Measurements from ENCODE around the gene NCAM1.

NCAM1 gene

DNA sequence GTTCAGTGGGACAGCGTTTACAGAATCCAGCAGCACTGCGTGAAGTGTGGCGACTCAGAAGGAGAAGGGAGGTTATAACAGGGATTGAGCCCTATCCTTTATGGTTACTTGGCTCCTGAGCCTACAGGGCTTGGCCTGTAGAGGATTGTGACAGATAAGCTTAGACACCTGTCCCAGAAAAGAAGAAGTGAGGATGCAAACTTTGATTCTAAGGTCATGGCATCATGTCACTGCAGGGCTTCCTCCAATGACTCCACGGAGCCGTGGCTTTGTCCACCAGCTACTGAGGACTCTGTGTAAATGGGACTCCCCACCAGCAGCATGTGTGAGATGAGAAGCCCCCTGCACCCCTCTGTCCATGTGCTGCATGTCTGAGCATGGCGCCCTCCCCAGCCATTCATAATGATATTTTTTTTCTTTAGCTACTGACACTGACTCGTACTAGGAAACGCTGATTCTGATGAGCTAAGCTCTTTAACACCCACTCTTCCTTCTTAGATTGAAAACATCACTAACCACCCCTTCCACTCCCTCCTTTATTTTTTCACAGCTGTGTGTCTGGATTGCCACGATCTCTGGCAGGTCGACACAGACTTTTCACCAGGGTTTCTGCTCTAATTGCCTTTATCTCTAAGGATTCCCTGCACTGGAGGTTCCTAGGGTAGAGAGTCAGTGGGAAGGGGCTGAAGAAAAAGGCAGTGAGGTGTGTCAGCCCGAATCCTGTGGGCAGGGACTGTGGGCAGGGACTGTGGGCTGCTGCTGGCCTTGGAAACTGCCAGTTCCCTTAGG is 287.7 kb downstream of the NCAM1 start:
- Histone ChIP-seq H3K36me3 (no peaks in the 10 kb centered on the region), H3K4me2 (peak overlapping the region; percentile 24 to 81 (median 66)), H3K4me3 (no peak overlapping the region), H3K9ac (peak overlapping the region in 1 of 11 experiments; percentile 40; a peak in 2 of 22 replicates), H3K27me3 (no peaks in the 10 kb centered on the region), H3K27ac (peak overlapping the region in 4 of 11 experiments; percentile 16 to 58 (median 41); a peak in 5 of 22 replicates), H3K4me1 (peaks cover 12 to 30% (median 22%) of the 10 kb centered on the region in 10 experiments), H4K20me1 (no peaks in the 10 kb centered on the region), H3K9me3 (replicated peaks in 1 of 11) (no peaks in the 10 kb centered on the region)
- TF ChIP-seq Cebpa-rat (IDR thresholded peaks at IDR 0.05), result no peak

DNA sequence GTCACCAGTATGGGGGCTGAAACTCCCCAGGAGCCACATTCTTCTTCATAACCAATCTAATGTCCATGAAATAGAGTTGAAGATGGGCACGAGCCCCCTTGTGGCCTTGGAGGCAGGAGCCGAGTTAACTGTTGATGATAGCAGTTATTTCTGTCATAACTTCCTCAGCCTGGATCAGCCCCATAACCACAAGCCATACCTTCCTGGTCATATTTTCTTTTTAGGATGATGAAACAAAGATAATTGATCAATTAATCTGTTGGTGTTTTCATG is 288.2 kb downstream of the NCAM1 start:
- Histone ChIP-seq H3K4me2 (peak overlapping the region; percentile 24 to 81 (median 66)), H3K9me3 (replicated peaks in 1 of 11) (no peaks in the 10 kb centered on the region), H3K4me3 (no peak overlapping the region), H3K4me1 (peaks cover 14 to 36% (median 22%) of the 10 kb centered on the region in 10 experiments), H3K9ac (peak overlapping the region in 1 of 11 experiments; percentile 40; a peak in 2 of 22 replicates), H3K36me3 (no peaks in the 10 kb centered on the region), H3K27me3 (no peaks in the 10 kb centered on the region), H4K20me1 (no peaks in the 10 kb centered on the region), H3K27ac (peak overlapping the region in 4 of 11 experiments; percentile 16 to 58 (median 41); a peak in 4 of 22 replicates)
- TF ChIP-seq Cebpa-rat (IDR thresholded peaks at IDR 0.05), result no peak

DNA sequence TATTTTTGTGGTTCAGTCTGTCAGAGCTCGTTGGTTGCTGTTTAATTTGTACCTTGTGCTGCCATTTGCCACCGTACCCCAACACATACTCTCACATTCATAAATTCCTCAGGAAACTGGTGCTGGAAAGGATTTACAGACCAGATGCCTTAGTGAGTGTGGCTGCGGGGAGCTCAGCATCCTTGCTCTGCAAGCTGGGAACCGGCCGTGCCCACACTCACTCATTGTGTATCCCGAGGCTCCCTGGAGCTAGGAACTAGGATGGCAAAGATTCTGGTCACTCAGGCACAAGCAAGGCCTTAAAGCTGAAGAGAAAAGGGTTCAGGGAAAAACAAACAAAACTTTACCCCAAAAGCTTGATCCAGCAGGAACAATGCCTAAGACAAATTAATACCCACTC is 288.6 kb downstream of the NCAM1 start:
- Histone ChIP-seq H3K27me3 (no peaks in the 10 kb centered on the region), H3K36me3 (no peaks in the 10 kb centered on the region), H3K9ac (no peak overlapping the region), H4K20me1 (no peaks in the 10 kb centered on the region), H3K4me3 (no peak overlapping the region), H3K9me3 (replicated peaks in 1 of 11) (no peaks in the 10 kb centered on the region), H3K4me1 (peaks cover 14 to 39% (median 23%) of the 10 kb centered on the region in 10 experiments), H3K4me2 (peak overlapping the region; percentile 24 to 81 (median 66); a peak in 20 of 22 replicates), H3K27ac (no peak overlapping the region)
- no peak for TF ChIP-seq Cebpa-rat (IDR thresholded peaks at IDR 0.05)

DNA sequence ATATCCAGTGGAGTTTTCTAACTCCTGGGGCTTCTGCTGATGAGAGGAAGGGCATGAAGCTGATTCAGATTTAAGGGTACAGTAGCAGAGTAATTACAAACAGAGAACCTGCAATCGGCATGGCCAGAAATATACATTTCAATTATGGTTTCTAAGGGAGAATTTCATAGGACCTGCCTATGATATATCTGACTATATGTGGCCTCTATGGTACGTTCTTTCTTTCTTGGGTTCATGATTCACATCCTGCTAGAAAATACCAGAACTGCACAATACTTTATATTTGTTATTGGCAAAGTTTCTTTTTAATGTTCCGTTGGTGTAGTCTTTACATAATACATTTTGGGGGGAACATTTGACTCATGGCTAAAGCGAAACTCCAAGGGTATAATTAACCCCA is 290.1 kb downstream of the NCAM1 start:
- H3K9me3 ChIP-seq (replicated peaks in 1 of 11), result no peaks in the 10 kb centered on the region
- no peak for TF ChIP-seq Cebpa-rat (IDR thresholded peaks at IDR 0.05)
- no peak overlapping the region for H3K27ac ChIP-seq
- H3K4me1 ChIP-seq, result peaks cover 14 to 41% (median 23%) of the 10 kb centered on the region in 10 experiments
- no peaks in the 10 kb centered on the region for H3K27me3 ChIP-seq
- no peak overlapping the region for H3K9ac ChIP-seq
- no peaks in the 10 kb centered on the region for H3K36me3 ChIP-seq
- H3K4me2 ChIP-seq, result no peak overlapping the region
- H3K4me3 ChIP-seq, result no peak overlapping the region
- no peaks in the 10 kb centered on the region for H4K20me1 ChIP-seq

DNA sequence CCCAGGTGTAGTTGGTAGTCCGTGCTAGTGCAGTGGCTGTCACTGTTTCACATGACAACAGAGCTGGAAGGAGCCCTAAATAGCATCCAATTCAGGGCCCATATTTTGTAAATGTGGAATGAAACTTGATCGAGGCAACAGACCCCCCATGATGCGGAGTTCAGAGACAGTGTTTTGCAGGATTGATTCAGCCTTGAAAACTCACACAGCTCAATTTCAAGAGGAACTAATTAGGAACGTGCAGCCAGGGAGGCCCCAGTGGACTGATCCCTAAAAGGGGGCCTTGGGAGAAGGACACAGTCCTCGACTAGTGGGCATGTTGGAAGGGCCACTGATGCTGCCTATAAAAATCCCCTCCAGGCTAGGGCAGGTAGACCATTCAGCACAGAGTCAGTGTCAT is 292.2 kb downstream of the NCAM1 start:
- Histone ChIP-seq H3K36me3 (no peaks in the 10 kb centered on the region), H3K4me1 (peaks cover 14 to 41% (median 21%) of the 10 kb centered on the region in 10 experiments), H3K4me3 (no peak overlapping the region), H3K27ac (no peak overlapping the region), H3K9ac (no peak overlapping the region), H4K20me1 (no peaks in the 10 kb centered on the region), H3K4me2 (peak overlapping the region in 5 of 11 experiments; percentile 18 to 38 (median 28); a peak in 6 of 22 replicates), H3K9me3 (replicated peaks in 1 of 11) (no peaks in the 10 kb centered on the region), H3K27me3 (no peaks in the 10 kb centered on the region)
- TF ChIP-seq Cebpa-rat (IDR thresholded peaks at IDR 0.05), result no peak

DNA sequence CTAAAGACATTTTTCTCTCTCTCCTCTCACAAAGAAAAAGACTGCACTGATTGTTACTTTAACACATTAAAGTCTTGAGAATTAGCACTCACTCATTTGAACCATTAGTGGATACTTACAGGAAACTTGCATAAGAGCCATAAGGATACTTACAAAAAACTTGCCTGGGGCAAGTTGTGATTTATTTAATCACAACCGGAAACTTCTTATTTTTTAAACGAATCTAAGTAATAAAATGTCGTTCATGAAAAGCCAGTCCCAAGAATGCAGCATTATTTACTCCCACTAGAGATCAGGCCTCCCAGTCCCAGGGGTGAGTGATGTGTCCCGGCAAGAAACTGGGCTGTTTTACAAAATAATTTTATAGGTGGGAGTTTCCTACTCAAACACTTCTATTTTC is 293.9 kb downstream of the NCAM1 start:
- Histone ChIP-seq H3K4me1 (peaks cover 0 to 26% (median 7%) of the 10 kb centered on the region in 10 experiments; a peak in 12 of 20 replicates), H3K9me3 (replicated peaks in 1 of 11) (no peaks in the 10 kb centered on the region)

DNA sequence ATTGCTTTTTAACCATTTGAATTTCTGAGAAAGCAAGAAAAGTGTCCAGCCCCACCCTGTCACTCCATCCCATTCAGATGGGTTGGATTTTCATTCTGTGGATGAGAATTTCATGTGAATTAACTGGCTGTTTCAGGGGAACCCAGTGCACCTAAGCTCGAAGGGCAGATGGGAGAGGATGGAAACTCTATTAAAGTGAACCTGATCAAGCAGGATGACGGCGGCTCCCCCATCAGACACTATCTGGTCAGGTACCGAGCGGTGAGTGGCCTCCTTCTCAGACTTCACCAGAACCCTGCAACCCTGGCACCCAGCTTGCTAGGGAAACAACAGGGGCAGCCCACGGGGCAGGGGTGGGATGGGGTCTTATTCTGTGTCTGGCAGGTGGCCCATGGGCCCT is 294.5 kb downstream of the NCAM1 start:
- no peaks in the 10 kb centered on the region for H4K20me1 ChIP-seq
- H3K9me3 ChIP-seq (replicated peaks in 1 of 11), result no peaks in the 10 kb centered on the region
- H3K4me1 ChIP-seq, result peaks cover 0 to 26% (median 7%) of the 10 kb centered on the region in 10 experiments; a peak in 10 of 20 replicates
- H3K4me3 ChIP-seq, result no peak overlapping the region
- no peaks in the 10 kb centered on the region for H3K36me3 ChIP-seq
- no peaks in the 10 kb centered on the region for H3K27me3 ChIP-seq
- no peak overlapping the region for H3K9ac ChIP-seq
- no peak overlapping the region for H3K27ac ChIP-seq
- TF ChIP-seq Cebpa-rat (IDR thresholded peaks at IDR 0.05), result no peak
- no peak overlapping the region for H3K4me2 ChIP-seq

More for the DNA sequence above, 293.9 kb downstream of the NCAM1 start:
- Histone ChIP-seq H3K27me3 (no peaks in the 10 kb centered on the region), H3K9ac (no peak overlapping the region), H3K27ac (no peak overlapping the region), H3K4me2 (no peak overlapping the region), H3K4me3 (no peak overlapping the region), H3K36me3 (no peaks in the 10 kb centered on the region), H4K20me1 (no peaks in the 10 kb centered on the region)
- no peak for TF ChIP-seq Cebpa-rat (IDR thresholded peaks at IDR 0.05)

DNA sequence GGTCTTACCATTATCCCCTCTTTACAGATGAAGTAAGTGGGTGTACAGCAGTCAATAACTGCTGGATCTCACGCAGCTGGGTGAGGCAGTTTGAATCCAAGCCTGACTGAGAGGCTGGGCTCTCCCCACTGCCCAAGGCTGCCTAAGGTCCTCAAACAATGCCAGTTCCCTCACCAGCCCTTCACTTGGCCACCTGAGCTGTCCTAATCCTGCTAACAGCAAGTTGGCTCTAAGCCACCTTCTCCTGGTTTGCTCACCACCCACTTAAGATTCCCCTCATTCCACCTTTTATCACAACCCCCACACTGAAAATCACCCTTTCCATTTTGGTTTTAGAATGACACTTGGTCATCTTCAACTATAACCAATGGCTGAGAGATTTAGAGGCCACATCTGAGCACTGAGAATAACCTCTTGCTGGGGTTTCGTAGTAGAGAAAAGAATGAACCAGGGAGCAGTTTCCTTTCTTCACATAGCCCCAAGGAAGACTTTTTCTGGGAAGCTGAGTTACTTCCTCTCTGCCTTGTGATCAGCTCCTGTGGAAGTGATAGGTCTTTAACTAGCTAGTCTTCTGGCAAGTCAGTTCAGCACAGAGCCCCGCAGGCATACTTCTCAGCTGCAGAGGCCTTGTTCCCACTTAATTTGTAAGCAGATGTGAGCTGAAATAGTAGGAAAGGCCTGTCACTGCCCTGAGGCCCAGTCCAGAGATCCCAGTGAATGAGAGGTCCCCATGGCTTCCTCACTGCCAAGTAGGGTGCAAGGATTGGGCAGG is 295.4 kb downstream of the NCAM1 start:
- no peaks in the 10 kb centered on the region for H3K9me3 ChIP-seq (replicated peaks in 1 of 11)
- H3K27ac ChIP-seq, result no peak overlapping the region
- no peak overlapping the region for H3K9ac ChIP-seq
- no peaks in the 10 kb centered on the region for H4K20me1 ChIP-seq
- no peak for TF ChIP-seq Cebpa-rat (IDR thresholded peaks at IDR 0.05)
- no peaks in the 10 kb centered on the region for H3K27me3 ChIP-seq
- no peak overlapping the region for H3K4me3 ChIP-seq
- peaks cover 0 to 26% (median 6%) of the 10 kb centered on the region in 10 experiments; a peak in 10 of 20 replicates for H3K4me1 ChIP-seq
- no peaks in the 10 kb centered on the region; a peak in 1 of 22 replicates for H3K36me3 ChIP-seq
- H3K4me2 ChIP-seq, result 0 out of 22 replicates have a peak overlapping the region, but pooled peaks of 1 of the 11 experiments have one; percentile 4

DNA sequence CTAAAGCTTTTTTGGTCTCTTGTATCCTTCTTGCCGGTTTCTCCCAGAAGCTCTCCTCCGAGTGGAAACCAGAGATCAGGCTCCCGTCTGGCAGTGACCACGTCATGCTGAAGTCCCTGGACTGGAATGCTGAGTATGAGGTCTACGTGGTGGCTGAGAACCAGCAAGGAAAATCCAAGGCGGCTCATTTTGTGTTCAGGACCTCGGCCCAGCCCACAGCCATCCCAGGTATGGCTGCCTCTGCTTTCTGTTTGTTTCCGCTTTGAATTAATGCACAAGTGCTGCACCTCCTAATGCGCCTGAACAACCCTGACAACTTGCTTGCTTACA is 298.8 kb downstream of the NCAM1 start:
- Histone ChIP-seq H3K4me3 (no peak overlapping the region), H3K4me1 (peaks cover 0 to 15% (median 10%) of the 10 kb centered on the region in 10 experiments; a peak in 9 of 20 replicates), H3K36me3 (no peaks in the 10 kb centered on the region; a peak in 1 of 22 replicates), H3K27ac (no peak overlapping the region), H3K9ac (no peak overlapping the region), H4K20me1 (no peaks in the 10 kb centered on the region), H3K9me3 (replicated peaks in 1 of 11) (no peaks in the 10 kb centered on the region), H3K4me2 (no peak overlapping the region), H3K27me3 (no peaks in the 10 kb centered on the region)
- no peak for TF ChIP-seq Cebpa-rat (IDR thresholded peaks at IDR 0.05)
